Measurements from ENCODE around the gene NIN.
A peak's percentile ranks its signal among the peaks of the same experiment; 100 is the strongest.

Gene NIN

DNA sequence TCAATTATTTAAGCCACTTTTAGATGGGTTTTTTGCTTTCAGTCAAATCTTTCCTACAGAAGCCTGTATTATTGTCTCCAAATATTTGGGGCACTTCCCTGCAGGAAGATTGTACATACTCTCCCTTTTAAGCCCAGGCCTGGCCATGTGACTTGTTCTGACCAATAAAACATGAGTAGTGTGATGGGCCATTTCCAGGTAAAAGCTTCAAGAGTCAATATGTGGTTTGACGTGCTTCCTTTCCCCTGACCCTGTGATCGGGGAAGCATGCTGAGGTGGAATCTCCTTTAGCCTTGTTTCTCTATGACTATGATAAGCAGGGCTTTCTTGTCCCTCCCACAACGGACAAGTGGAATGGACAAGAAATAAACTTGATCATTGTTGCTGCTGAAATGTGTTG is 14.2 kb upstream of the NIN start:
- DNase-seq, result no peak
- Histone ChIP-seq H3K4me3 (ENCODE audit: low read depth, low read length) (no peak overlapping the region), H3K36me3 (replicated peaks) (no peaks in the 10 kb centered on the region), H3K27ac (no peak overlapping the region), H3K27me3 (replicated peaks) (no peaks in the 10 kb centered on the region)
- in situ Hi-C loops (cut with HindIII; ENCODE audit: low pct_ligation_motif_present, low sequenced_read_pairs), result no loop called here
- TF ChIP-seq CTCF (IDR thresholded peaks at IDR 0.05; ENCODE audit: low read depth, low read length, missing control alignments), result no peak

DNA sequence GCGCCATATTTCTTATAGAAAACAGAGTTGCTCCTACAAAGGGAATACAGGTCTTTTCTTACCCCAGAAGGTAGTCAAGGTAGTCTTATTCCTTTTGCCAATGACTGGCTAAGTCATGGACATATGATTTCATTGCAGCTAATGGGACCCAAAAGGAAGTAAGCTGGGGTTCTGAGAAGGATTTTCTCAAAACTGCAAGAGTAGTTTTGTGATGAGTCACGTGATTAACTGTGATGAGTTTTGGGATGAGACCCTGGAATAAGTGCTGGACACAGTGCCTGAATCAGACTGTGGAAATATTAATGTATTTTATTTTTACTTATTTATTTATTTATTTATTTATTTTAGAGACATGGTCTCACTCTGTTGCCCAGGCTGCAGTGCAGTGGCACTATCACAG is 13.4 kb upstream of the NIN start:
- no peak for DNase-seq
- in situ Hi-C loops (cut with HindIII; ENCODE audit: low pct_ligation_motif_present, low sequenced_read_pairs), result no loop called here
- TF ChIP-seq CTCF (IDR thresholded peaks at IDR 0.05; ENCODE audit: low read depth, low read length, missing control alignments), result no peak

GRCh38 chr14:50839691-50840090 is 8.7 kb upstream of the NIN start:
- Histone ChIP-seq H3K36me3 (replicated peaks) (no peaks in the 10 kb centered on the region), H3K27me3 (replicated peaks) (no peaks in the 10 kb centered on the region), H3K4me3 (ENCODE audit: low read depth, low read length) (no peak overlapping the region), H3K27ac (no peak overlapping the region)
- no peak for DNase-seq
- no peak for TF ChIP-seq CTCF (IDR thresholded peaks at IDR 0.05; ENCODE audit: low read depth, low read length, missing control alignments)
- in situ Hi-C loops (cut with HindIII; ENCODE audit: low pct_ligation_motif_present, low sequenced_read_pairs), result no loop called here

More for the DNA sequence above, 13.4 kb upstream of the NIN start:
- no peak overlapping the region for H3K27ac ChIP-seq
- H3K4me3 ChIP-seq (ENCODE audit: low read depth, low read length), result no peak overlapping the region
- no peaks in the 10 kb centered on the region for H3K36me3 ChIP-seq (replicated peaks)
- H3K27me3 ChIP-seq (replicated peaks), result no peaks in the 10 kb centered on the region

DNA sequence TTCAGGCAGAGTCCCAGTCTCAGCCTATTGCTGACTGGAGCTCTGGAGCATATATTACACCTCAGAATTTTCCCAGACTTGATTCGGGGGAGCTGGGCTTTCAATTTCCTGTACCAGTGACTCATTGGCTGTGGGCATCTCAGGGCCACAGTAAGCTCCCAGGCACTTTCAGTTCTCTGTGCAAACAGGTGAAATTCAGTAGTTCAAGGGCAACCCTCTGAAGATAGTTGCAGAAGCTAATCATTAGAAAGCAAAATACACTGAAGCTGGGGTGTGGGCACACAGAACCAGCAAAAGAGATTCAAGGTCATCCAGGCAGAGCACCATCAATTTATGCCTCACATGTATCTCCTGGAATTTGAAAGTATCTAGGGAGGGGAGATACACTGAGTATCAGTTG is 8.1 kb upstream of the NIN start:
- H3K4me3 ChIP-seq (ENCODE audit: low read depth, low read length), result no peak overlapping the region
- no peak overlapping the region for H3K27ac ChIP-seq
- peak; percentile 27 for DNase-seq
- in situ Hi-C loops (cut with HindIII; ENCODE audit: low pct_ligation_motif_present, low sequenced_read_pairs), result no loop called here
- TF ChIP-seq CTCF (IDR thresholded peaks at IDR 0.05; ENCODE audit: low read depth, low read length, missing control alignments), result no peak
- H3K36me3 ChIP-seq (replicated peaks), result no peaks in the 10 kb centered on the region
- H3K27me3 ChIP-seq (replicated peaks), result no peaks in the 10 kb centered on the region

DNA sequence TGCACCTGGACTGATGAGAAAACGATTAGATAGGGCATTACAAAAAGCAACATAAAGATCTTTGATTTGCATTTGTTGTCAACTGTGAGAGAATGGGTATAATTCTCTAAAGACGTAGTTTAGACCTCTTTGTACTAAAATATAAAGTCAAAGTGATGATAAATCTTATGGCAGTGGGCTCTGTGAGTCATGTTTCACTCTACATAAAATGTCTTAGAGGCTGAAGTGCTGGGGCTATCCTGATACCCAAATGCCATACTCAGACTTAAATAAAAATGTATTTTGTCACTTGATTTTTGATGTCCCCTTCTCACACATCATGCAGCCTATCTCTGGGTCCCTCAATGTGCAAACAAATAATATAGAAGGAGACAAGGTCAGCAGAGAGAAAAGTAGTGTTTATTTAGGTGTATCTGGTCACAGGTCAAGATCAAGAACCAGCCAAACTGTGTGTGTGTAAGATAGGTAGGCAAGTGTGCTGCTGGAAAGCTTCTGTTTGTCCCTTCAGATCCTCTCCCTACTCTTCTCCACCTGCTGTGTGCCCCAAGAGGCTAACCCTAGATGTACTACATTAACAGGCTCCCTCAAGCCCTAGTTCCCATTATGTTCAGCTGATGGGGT is 7.0 kb upstream of the NIN start:
- H3K36me3 ChIP-seq (replicated peaks), result no peaks in the 10 kb centered on the region
- no peak overlapping the region for H3K4me3 ChIP-seq (ENCODE audit: low read depth, low read length)
- no peak for TF ChIP-seq CTCF (IDR thresholded peaks at IDR 0.05; ENCODE audit: low read depth, low read length, missing control alignments)
- in situ Hi-C loops (cut with HindIII; ENCODE audit: low pct_ligation_motif_present, low sequenced_read_pairs), result no loop called here
- H3K27me3 ChIP-seq (replicated peaks), result no peaks in the 10 kb centered on the region
- no peak for DNase-seq
- no peak overlapping the region for H3K27ac ChIP-seq

DNA sequence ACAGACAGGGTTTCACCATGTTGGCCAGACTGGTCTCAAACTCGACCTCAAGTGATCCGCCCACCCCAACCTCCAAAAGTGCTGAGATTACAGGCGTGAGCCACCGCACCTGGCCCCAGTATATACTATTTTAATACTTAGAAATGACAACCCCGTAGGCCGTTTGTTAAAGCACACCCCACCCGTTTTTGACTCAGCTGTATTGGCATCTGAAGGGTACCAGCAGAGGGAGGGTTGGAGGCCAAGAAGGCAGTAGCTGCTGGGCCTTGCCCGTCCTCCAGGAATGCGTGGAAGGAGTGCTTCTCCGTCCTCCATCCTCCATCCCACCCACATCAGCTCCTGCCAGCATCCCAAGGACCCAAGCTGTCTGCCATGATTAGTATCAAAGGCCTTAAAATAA is 6.3 kb upstream of the NIN start:
- Histone ChIP-seq H3K4me3 (ENCODE audit: low read depth, low read length) (no peak overlapping the region), H3K27ac (no peak overlapping the region), H3K36me3 (replicated peaks) (no peaks in the 10 kb centered on the region), H3K27me3 (replicated peaks) (no peaks in the 10 kb centered on the region)
- DNase-seq, result no peak
- TF ChIP-seq CTCF (IDR thresholded peaks at IDR 0.05; ENCODE audit: low read depth, low read length, missing control alignments), result no peak
- in situ Hi-C loops (cut with HindIII; ENCODE audit: low pct_ligation_motif_present, low sequenced_read_pairs), result no loop called here
